Middle frontal gyrus (tissue), 1 donor: ENCODE data around the gene EFL1.

ENCODE experiments used
- DNase-seq: peaks from one replicate; pipeline ENCODE4 v3.0.0-alpha.2; 2015; ENCODE audit warnings: low spot score; ENCODE audit errors: extremely low spot score

EFL1 gene

GRCh38 chr15:82126346-82126745 lies 136.2 kb downstream of the EFL1 start:
- no peak for DNase-seq

GRCh38 chr15:82124331-82125263 lies 137.9 kb downstream of the EFL1 start:
- no peak for DNase-seq

GRCh38 chr15:82122746-82123400 lies 139.7 kb downstream of the EFL1 start:
- DNase-seq: no peak

GRCh38 chr15:82118040-82118439 lies 144.5 kb downstream of the EFL1 start:
- DNase-seq: no peak

GRCh38 chr15:82117296-82117695 lies 145.2 kb downstream of the EFL1 start:
- DNase-seq: no peak

GRCh38 chr15:82114660-82115059 lies 147.9 kb downstream of the EFL1 start:
- no peak for DNase-seq

GRCh38 chr15:82113106-82113715 lies 149.3 kb downstream of the EFL1 start:
- no peak for DNase-seq

GRCh38 chr15:82111918-82112317 lies 150.6 kb downstream of the EFL1 start:
- no peak for DNase-seq

GRCh38 chr15:82110144-82110543 lies 152.4 kb downstream of the EFL1 start:
- DNase-seq: no peak

GRCh38 chr15:82108489-82109078 lies 153.9 kb downstream of the EFL1 start:
- no peak for DNase-seq

- no peak for DNase-seq
Measured at GRCh38 chr15:82106679-82107078, 155.9 kb downstream of the EFL1 start.

GRCh38 chr15:82105451-82106215 lies 156.9 kb downstream of the EFL1 start:
- DNase-seq: no peak

GRCh38 chr15:82103468-82103867 lies 159.1 kb downstream of the EFL1 start:
- DNase-seq: no peak

GRCh38 chr15:82100111-82100929 lies 162.2 kb downstream of the EFL1 start:
- DNase-seq: no peak

GRCh38 chr15:82098674-82099073 lies 163.9 kb downstream of the EFL1 start:
- no peak for DNase-seq

GRCh38 chr15:82095803-82096202 lies 166.7 kb downstream of the EFL1 start:
- no peak for DNase-seq

- DNase-seq: no peak
Measured at GRCh38 chr15:82093774-82094211, 168.7 kb downstream of the EFL1 start.

GRCh38 chr15:82093325-82093724 lies 169.2 kb downstream of the EFL1 start:
- DNase-seq: no peak

- no peak for DNase-seq
Measured at GRCh38 chr15:82091636-82092140, 170.8 kb downstream of the EFL1 start.
